M059J (cell line): ENCODE measurements around the gene B3GNT5. TPM values are rescaled to one million over a fixed set of nuclear protein-coding genes. Genes with fewer than 3 reads are reported as not detected.

Experiments
- DNase-seq: peaks from one replicate; pipeline ENCODE4 v3.0.0-alpha.2; 2012; ENCODE audit warnings: low read depth
- total RNA-seq: library from RNA; depleted of rRNA; stranded (reverse); fragments of >200 nt; shearing (Covaris generic); gene quantifications from 2 replicates; pipeline ENCODE4 v1.2.3, GENCODE V29; 2014; rRNA removed

B3GNT5 gene, protein sequence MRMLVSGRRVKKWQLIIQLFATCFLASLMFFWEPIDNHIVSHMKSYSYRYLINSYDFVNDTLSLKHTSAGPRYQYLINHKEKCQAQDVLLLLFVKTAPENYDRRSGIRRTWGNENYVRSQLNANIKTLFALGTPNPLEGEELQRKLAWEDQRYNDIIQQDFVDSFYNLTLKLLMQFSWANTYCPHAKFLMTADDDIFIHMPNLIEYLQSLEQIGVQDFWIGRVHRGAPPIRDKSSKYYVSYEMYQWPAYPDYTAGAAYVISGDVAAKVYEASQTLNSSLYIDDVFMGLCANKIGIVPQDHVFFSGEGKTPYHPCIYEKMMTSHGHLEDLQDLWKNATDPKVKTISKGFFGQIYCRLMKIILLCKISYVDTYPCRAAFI
- total RNA-seq, result 3.5 and 4.1 TPM in 2 replicates

- peak; percentile 26 for DNase-seq
These were observed at the start of gene B3GNT5 for GRCh38 chr3:183252973-183253527. TSS of gene B3GNT5 (plus strand) at chr3:183253253. CDS start at chr3:183269799, 16,546 bp downstream.

GRCh38 chr3:183203670-183204069 lies 49.4 kb upstream of the B3GNT5 start:
- no peak for DNase-seq

- DNase-seq, result no peak
These were observed 44.8 kb upstream of the B3GNT5 start for GRCh38 chr3:183208260-183208659.

GRCh38 chr3:183208800-183209199 lies 44.3 kb upstream of the B3GNT5 start:
- DNase-seq, result no peak

DNA sequence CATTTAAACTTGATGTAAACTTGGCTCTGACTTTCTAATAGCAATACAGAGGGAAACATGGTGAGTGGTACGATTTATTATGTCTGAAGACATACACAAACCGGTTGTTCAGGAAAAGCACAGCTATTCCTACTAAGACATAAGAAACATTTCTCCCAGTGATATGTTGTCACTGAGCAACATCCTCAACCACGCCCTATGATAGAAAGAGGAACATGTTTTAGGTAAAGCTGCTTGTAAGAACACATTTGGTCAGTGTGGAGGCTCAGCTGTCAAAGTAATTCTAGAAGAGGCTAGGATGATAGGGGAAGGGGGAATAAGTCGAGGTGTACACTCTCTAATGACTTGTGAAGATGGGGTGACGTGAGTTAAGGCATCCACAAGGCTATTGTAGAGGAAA lies 42.7 kb upstream of the B3GNT5 start:
- no peak for DNase-seq

GRCh38 chr3:183210862-183211341 lies 42.2 kb upstream of the B3GNT5 start:
- no peak for DNase-seq

DNA sequence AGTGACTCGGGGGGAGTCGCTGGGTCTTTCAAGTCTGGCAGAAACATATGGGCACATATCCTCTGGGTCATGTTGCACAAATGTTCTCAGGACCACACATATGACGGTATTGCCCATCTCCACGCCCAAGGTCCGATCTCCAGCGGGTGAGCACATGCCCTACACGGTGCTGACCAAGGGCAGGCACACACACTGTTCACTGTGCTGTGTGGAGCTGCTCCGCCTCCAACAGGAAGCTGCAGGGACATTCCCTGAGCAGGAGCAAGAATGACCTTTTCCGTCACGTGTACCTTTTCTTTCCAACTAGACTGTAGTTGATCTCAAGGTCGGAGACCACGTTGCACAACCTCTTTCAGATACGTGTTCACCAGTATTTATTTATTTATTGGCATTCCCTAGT lies 41.7 kb upstream of the B3GNT5 start:
- DNase-seq, result no peak

DNA sequence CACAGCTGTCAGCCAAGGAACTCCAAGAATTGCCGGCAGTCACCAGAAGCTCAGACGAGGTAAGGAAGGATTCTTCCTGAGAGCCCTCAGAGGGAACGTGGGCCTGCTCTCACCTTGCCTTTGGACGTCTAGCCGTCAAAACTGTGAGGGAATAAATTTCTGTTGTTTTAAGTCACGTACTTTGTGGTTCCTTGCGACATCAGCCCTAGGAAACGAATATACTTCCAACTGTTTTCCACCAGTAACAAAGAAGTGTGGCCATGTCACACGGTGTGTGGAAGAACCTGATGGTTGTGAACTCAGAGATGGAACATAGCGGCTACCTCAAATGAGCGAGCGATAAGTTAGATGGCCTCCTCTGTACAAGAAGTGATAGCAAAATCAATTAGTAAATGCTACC lies 41.0 kb upstream of the B3GNT5 start:
- DNase-seq, result no peak

DNA sequence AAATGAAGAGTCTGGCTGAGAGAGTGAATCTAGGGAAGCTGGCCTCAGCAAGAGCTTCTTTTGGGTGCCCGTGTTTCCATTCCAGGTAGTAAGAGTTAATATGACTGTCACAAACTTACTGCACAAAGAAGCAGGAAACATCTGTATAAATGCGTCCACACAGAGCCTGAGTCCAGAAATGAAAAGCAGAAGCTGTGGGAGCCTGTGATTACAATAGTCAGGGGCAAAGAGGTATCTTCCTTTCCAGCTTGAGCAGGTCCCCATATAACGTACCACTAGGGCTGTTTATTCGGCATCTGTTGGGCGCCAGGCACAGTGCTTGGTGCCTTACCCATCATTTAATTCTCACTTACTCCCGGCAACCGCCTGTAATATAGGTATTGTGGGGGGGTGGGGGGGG lies 40.5 kb upstream of the B3GNT5 start:
- DNase-seq, result no peak

DNA sequence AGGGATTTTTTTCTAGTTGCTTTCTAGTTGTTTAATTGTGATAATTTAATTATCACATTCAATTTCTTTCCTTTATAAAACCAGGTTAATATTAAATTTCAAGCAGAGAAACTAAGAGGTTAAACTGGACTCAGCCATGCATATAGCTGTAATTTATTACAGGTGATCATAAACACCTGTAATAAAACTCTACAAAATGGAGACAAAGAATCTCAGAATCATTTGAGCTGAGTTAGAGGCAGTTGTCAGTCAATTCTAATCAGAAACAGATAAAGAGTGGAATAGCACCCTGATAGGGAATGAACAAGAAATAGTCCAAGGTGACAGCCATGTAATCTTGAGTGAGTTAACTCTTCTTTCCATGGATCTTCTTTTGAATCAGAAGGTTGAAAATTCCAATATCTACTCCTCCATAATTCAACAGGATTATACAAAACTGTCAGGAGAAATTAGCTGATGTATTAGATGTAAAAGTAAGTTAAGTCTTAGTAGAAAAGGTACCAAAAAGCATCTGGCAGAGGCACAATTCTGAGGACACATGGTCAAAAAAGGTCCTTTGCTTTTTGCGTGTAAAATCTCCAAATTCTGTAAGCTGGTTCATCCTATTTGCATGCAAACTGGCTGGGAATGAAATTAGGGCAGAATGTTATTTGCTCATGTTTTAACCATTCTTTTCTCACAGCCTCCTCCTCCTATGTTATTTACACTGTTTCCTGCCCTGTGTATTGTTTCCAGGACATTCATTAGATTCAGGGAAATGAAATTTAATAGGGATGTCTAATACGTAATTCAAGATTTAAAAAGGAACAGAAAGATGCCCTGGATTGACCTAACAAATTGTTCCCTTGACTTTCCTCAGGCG lies 39.4 kb upstream of the B3GNT5 start:
- no peak for DNase-seq

- no peak for DNase-seq
These were observed 38.8 kb upstream of the B3GNT5 start for GRCh38 chr3:183214277-183214612.

DNA sequence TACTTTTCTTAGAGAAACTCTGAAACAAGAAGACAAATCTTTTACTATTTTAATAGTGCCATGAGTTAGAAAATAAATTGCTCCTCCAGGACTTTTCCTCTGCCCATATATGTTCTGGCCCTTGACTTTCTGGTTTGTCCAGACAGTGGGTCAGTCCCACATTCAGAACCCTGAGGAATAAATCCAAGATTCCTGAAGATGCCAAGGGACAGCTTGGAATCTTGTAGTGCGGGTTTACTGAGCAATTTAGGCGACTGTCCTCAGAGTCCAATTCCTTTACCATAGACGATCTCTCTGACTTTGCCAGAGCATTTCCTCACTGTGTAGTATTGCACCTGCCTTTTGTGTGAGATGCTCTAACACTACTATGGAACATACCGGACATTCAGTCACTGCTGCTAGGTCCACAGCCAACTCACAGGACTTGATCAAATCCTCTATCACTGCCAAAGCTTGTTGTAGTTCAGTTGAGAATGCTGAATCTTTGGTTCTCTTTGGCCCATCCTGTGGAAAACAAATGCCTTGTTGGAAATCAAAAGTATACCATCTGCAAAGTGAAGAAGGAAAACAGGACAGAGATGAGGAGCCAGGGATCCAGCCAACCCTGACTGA lies 37.4 kb upstream of the B3GNT5 start:
- DNase-seq, result no peak

GRCh38 chr3:183217548-183218332 lies 35.3 kb upstream of the B3GNT5 start:
- DNase-seq, result no peak

- DNase-seq, result no peak
These were observed 34.2 kb upstream of the B3GNT5 start for GRCh38 chr3:183218826-183219225.

- DNase-seq, result no peak
These were observed 32.2 kb upstream of the B3GNT5 start for GRCh38 chr3:183220828-183221227.

DNA sequence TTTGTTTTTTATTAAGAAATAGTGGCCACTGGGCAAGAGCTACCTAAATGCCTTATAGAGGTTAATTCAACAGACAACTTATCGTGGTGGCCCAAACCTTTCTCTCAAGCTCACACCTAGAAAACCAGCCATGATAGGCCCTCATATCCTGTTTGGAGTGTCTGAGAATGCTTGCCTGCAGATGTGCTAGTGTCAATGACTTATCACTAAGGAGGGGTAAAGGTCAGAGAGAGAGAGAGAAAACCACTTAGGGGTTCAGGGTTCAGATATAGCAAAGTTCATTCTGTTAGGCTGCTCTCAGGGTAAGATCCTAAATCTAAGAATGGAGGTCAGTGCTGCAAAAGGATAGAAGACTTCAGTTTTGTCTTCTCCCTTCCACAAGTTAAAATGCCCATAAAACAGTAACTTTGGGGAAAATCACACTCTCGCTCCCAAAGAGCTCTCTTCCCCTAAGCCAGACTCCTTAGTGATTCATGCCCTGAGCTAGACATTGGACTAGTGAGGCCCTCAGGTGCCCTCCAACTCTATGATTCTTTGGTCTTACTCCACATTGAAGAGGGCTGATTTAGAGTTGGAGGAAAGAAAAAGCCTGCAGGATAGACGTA lies 30.3 kb upstream of the B3GNT5 start:
- DNase-seq, result no peak

DNA sequence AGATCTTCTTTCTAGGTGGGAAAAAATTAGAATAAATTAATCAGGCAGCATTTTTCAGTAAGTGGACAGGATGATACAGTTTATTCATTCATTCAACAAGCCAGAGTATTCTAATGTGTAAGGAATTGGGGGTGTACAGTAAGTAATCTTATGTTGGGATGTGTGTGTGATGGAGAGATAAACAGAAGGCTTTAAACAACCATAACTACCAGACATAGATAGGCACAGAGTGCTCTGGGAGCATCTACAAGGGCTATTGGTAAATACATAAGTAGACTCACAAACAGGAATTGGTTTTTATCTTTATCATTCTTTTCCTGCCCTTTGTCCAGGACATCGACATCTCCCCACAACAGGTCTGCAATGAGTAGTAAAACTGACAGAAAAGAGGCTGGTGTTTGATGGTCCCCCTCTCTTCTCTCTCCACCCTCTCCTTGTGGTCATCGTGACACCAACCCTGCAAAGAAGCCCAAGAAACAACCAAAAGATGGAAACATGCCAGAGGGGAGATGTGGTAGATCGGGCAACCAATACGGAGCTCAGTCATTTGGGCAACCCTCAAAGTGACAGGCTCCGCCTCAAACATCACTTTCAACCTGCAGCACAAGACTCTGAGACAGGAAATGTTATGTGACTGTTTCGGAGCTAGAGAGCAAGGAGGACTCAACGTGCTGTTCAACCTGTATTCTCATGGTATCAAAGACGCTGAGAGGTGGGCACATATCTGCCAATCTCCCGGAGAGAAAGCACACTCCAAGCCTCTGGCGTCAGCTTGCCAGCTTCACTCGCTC lies 28.7 kb upstream of the B3GNT5 start:
- DNase-seq, result peak; percentile 16

DNA sequence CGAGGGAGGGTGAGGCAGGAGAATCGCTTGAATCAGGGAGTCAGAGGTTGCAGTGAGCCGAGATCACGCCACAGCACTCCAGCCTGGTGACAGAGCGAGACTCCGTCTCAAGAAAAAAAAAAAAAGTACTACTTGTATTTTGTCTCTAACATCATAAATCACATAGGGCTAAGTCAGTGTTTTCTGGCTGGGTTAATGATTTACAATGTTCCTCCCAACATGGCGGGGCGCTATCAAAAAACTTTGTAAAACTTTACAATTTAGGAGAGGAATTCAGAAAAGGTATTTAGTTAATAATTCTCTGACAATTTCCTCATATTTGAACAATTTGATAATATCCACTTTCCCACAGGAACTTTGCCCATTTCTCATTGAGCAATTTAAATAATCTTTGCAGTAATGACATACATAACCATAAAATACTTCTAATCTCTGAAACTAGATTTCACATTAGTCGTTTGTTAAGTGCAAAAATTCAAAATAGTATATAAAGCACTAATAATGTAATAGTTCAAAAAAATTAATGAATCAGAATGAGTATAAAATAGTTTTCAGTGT lies 26.6 kb upstream of the B3GNT5 start:
- DNase-seq, result no peak

- DNase-seq, result peak; percentile 16
These were observed 25.5 kb upstream of the B3GNT5 start for GRCh38 chr3:183227586-183227985.

DNA sequence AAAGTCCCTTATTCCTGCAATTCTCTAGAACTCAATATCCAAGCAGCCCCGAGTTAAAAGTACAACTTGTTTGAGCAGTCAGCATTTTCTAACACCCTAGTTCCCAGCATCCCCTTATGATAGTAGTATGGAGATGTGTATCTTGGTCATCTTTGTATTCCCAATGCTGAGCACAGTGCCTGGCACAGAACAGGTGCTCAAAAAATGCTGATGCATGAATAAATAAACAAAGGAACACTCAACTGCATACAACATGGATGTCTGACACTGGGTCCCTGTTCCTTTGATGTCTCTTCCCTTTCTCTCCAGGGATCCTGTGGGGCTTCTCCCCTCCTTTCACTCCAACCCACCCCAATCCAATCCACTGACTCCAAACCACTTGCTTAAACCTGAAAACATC lies 23.9 kb upstream of the B3GNT5 start:
- DNase-seq, result no peak
